KMS-11 (cell line): ENCODE data around the gene SLBP.

ENCODE experiments used
- H2AFZ ChIP-seq: fragments of 200-600 bp; sonication (generic); 2 replicates; pipeline ENCODE4 v1.6.1; 2016; ENCODE audit warnings: antibody characterized with exemption, mixed run types, low read depth
- H3K27ac ChIP-seq: fragments of 200-600 bp; sonication (generic); 2 replicates; pipeline ENCODE4 v1.6.1; 2016; ENCODE audit warnings: mild to moderate bottlenecking, mixed run types
- H3K27me3 ChIP-seq: fragments of 200-600 bp; sonication (generic); 2 replicates; pipeline ENCODE4 v1.6.1; 2017; ENCODE audit warnings: mild to moderate bottlenecking, low read depth, mixed run types, moderate library complexity; ENCODE audit not compliant: insufficient read depth
- H3K36me3 ChIP-seq: fragments of 200-600 bp; sonication (generic); 2 replicates; pipeline ENCODE4 v1.6.1; 2017; ENCODE audit warnings: mild to moderate bottlenecking, mixed run types; ENCODE audit not compliant: insufficient read depth
- H3K4me1 ChIP-seq: fragments of 200-600 bp; sonication (generic); 2 replicates; pipeline ENCODE4 v1.6.1; 2016; ENCODE audit warnings: mild to moderate bottlenecking, low read depth, mixed run types; ENCODE audit not compliant: poor library complexity, severe bottlenecking
- H3K4me2 ChIP-seq: fragments of 200-600 bp; sonication (generic); 2 replicates; pipeline ENCODE4 v1.7.0; 2016; ENCODE audit warnings: mild to moderate bottlenecking, mixed run types
- H3K4me3 ChIP-seq: fragments of 200-600 bp; sonication (generic); IDR thresholded peaks from 2 replicates; pipeline ENCODE4 v1.6.1; 2017; ENCODE audit warnings: low read depth, low read length, mixed read lengths; ENCODE audit not compliant: insufficient read depth
- H3K79me2 ChIP-seq: fragments of 200-600 bp; sonication (generic); 2 replicates; pipeline ENCODE4 v1.6.1; 2016; ENCODE audit warnings: low read depth, mixed run types; ENCODE audit not compliant: insufficient read depth
- H3K9ac ChIP-seq: fragments of 200-600 bp; sonication (generic); 2 replicates; pipeline ENCODE4 v1.6.1; 2016; ENCODE audit warnings: mild to moderate bottlenecking, mixed run types
- H4K20me1 ChIP-seq: fragments of 200-600 bp; sonication (generic); 2 replicates; pipeline ENCODE4 v1.6.1; 2016; ENCODE audit warnings: mild to moderate bottlenecking, mixed run types; ENCODE audit not compliant: insufficient read depth
- TF ChIP-seq, protein P1 (sequence below): fragments of 200-600 bp; sonication (generic); conservative IDR thresholded peaks from 2 replicates; pipeline ENCODE4 v1.6.1; 2017; ENCODE audit warnings: low read depth, mild to moderate bottlenecking, antibody characterized with exemption, low read length, moderate library complexity, mixed read lengths

Gene SLBP

GRCh38 chr4:1759170-1759817 lies 47.2 kb upstream of the SLBP start:
- no peak overlapping the region for H2AFZ ChIP-seq
- TF ChIP-seq, protein P1, sequence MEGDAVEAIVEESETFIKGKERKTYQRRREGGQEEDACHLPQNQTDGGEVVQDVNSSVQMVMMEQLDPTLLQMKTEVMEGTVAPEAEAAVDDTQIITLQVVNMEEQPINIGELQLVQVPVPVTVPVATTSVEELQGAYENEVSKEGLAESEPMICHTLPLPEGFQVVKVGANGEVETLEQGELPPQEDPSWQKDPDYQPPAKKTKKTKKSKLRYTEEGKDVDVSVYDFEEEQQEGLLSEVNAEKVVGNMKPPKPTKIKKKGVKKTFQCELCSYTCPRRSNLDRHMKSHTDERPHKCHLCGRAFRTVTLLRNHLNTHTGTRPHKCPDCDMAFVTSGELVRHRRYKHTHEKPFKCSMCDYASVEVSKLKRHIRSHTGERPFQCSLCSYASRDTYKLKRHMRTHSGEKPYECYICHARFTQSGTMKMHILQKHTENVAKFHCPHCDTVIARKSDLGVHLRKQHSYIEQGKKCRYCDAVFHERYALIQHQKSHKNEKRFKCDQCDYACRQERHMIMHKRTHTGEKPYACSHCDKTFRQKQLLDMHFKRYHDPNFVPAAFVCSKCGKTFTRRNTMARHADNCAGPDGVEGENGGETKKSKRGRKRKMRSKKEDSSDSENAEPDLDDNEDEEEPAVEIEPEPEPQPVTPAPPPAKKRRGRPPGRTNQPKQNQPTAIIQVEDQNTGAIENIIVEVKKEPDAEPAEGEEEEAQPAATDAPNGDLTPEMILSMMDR = no peak
- no peak overlapping the region for H3K4me2 ChIP-seq
- peaks cover 6% of the 10 kb centered on the region; the same call in 1 of the 2 replicates for H3K27me3 ChIP-seq
- no peaks in the 10 kb centered on the region for H3K79me2 ChIP-seq
- H3K4me1 ChIP-seq = no peaks in the 10 kb centered on the region
- H4K20me1 ChIP-seq = no peaks in the 10 kb centered on the region
- no peak overlapping the region for H3K4me3 ChIP-seq
- H3K36me3 ChIP-seq = no peaks in the 10 kb centered on the region
- no peak overlapping the region for H3K9ac ChIP-seq
- H3K27ac ChIP-seq = no peak overlapping the region

- H3K4me3 ChIP-seq = no peak overlapping the region
- no peaks in the 10 kb centered on the region for H3K79me2 ChIP-seq
- H3K4me1 ChIP-seq = no peaks in the 10 kb centered on the region
- H3K27ac ChIP-seq = no peak overlapping the region
- H3K4me2 ChIP-seq = no peak overlapping the region
- TF ChIP-seq, protein P1 = no peak
- H3K27me3 ChIP-seq = no peaks in the 10 kb centered on the region; the same call in 1 of the 2 replicates
- no peak overlapping the region for H2AFZ ChIP-seq
- no peak overlapping the region for H3K9ac ChIP-seq
- H4K20me1 ChIP-seq = no peaks in the 10 kb centered on the region
- no peaks in the 10 kb centered on the region for H3K36me3 ChIP-seq
Measured at GRCh38 chr4:1758306-1759121, 46.4 kb upstream of the SLBP start.

DNA sequence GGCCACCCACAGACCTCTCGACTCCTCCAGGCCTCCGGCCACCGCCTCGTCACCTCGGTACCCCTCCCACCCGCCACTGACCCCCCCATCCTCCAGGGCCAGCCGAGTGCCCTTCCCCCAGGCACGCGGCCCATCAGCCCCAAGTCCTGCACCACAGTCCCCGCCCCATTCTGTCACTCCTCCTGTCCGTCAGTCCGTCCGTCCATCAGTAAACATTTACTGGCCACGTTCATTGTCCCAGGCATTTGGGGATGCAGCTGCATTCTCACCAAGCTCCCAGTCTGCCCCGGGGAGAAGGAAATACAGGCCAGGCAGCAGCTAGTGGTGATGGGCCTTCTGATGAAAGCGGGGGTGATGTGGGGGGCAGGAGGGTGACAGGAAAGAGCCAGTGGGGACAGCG lies 45.7 kb upstream of the SLBP start:
- no peak overlapping the region for H3K4me3 ChIP-seq
- H3K27me3 ChIP-seq = no peaks in the 10 kb centered on the region
- TF ChIP-seq, protein P1 = no peak
- no peak overlapping the region for H3K9ac ChIP-seq
- H4K20me1 ChIP-seq = no peaks in the 10 kb centered on the region
- H3K27ac ChIP-seq = no peak overlapping the region
- H3K36me3 ChIP-seq = no peaks in the 10 kb centered on the region
- H2AFZ ChIP-seq = no peak overlapping the region
- H3K4me1 ChIP-seq = no peaks in the 10 kb centered on the region
- H3K79me2 ChIP-seq = no peaks in the 10 kb centered on the region
- H3K4me2 ChIP-seq = no peak overlapping the region

- TF ChIP-seq, protein P1 = no peak
- Histone ChIP-seq H3K4me3 (no peak overlapping the region), H3K36me3 (no peaks in the 10 kb centered on the region), H2AFZ (no peak overlapping the region), H3K27ac (no peak overlapping the region), H3K4me2 (no peak overlapping the region), H3K79me2 (no peaks in the 10 kb centered on the region), H3K27me3 (no peaks in the 10 kb centered on the region), H4K20me1 (no peaks in the 10 kb centered on the region), H3K4me1 (no peaks in the 10 kb centered on the region), H3K9ac (no peak overlapping the region)
Measured at GRCh38 chr4:1756893-1757779, 45.0 kb upstream of the SLBP start.
